C4-2B (cell line): ENCODE measurements around the gene AKT1S1.

Experiments used
- ZFX ChIP-seq: fragments of 450-650 bp; IDR thresholded peaks from 2 replicates; pipeline ENCODE4 v1.6.1; 2017
- TF ChIP-seq, protein P1 (sequence below): fragments of 450-650 bp; conservative IDR thresholded peaks from 2 replicates; pipeline ENCODE4 v1.5.1; 2017; ENCODE audit warnings: mild to moderate bottlenecking

DNA sequence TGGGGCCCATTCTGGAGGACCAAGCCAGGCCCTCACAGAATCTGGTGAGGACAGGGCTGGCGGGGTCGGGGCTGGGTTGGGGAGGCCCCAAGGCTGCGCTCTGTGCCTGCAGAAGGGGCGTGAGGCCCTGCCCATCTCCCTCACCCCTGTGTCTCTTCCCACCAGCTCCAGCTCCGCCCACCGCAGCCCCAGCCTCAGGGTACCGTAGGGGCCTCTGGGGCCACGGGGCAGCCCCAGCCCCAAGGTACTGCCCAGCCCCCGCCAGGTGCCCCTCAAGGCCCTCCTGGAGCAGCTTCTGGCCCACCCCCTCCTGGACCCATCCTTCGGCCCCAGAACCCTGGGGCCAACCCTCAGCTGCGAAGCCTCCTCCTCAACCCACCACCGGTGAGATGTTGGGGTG is 41.6 kb downstream of the AKT1S1 start:
- TF ChIP-seq ZFX = no peak
- TF ChIP-seq, protein P1, sequence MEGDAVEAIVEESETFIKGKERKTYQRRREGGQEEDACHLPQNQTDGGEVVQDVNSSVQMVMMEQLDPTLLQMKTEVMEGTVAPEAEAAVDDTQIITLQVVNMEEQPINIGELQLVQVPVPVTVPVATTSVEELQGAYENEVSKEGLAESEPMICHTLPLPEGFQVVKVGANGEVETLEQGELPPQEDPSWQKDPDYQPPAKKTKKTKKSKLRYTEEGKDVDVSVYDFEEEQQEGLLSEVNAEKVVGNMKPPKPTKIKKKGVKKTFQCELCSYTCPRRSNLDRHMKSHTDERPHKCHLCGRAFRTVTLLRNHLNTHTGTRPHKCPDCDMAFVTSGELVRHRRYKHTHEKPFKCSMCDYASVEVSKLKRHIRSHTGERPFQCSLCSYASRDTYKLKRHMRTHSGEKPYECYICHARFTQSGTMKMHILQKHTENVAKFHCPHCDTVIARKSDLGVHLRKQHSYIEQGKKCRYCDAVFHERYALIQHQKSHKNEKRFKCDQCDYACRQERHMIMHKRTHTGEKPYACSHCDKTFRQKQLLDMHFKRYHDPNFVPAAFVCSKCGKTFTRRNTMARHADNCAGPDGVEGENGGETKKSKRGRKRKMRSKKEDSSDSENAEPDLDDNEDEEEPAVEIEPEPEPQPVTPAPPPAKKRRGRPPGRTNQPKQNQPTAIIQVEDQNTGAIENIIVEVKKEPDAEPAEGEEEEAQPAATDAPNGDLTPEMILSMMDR = no peak
